ENCODE data around the gene DBNDD1. TPM values are rescaled to one million over a fixed set of nuclear protein-coding genes. Genes with fewer than 3 reads are reported as not detected.

Gene DBNDD1
- total and polyA plus RNA-seq, 8 donors: 6.2 to 12.9 (median 9.5) TPM

- Histone ChIP-seq H3K4me1 (peaks cover 6 to 10% (median 8%) of the 10 kb centered on the region in 3 donors), H3K27ac (no peak overlapping the region), H3K36me3 (no peaks in the 10 kb centered on the region), H3K4me3 (no peak overlapping the region), H3K9me3 (no peaks in the 10 kb centered on the region), H3K27me3 (no peaks in the 10 kb centered on the region)
- no peak for TF ChIP-seq CTCF (IDR thresholded peaks at IDR 0.05)
- intact Hi-C loops (cut with DNase I): no loop called here
- ATAC-seq (no peak), DNase-seq (peak in 1 of 6 donors; percentile 18), FAIRE-seq (no peak)
- WGBS, 2 donors: 49 to 51% methylated on average over 10 to 11 of the region's 11 CpGs
Measured at GRCh38 chr16:90016339-90016950, 2.8 kb downstream of the DBNDD1 start.

- no peak for FAIRE-seq
- WGBS, 2 donors: 88 to 89% methylated on average over 19 of the region's 19 CpGs
- intact Hi-C loops (cut with DNase I): no loop called here
- TF ChIP-seq CTCF (IDR thresholded peaks at IDR 0.05): no peak
- DNase-seq: peak in 1 of 6 donors; percentile 9
- ATAC-seq: no peak
- Histone ChIP-seq H3K36me3 (no peaks in the 10 kb centered on the region), H3K4me1 (peaks cover 6 to 8% (median 6%) of the 10 kb centered on the region in 3 donors), H3K27ac (no peak overlapping the region), H3K9me3 (no peaks in the 10 kb centered on the region), H3K4me3 (no peak overlapping the region), H3K27me3 (no peaks in the 10 kb centered on the region)
Measured at GRCh38 chr16:90015586-90016338, 3.5 kb downstream of the DBNDD1 start.

- H3K36me3 ChIP-seq: no peaks in the 10 kb centered on the region
- WGBS, 2 donors: 76 to 85% methylated on average over 12 to 13 of the region's 13 CpGs
- no peak for FAIRE-seq
- TF ChIP-seq CTCF (IDR thresholded peaks at IDR 0.05): no peak
- H3K9me3 ChIP-seq: no peaks in the 10 kb centered on the region
- no peak overlapping the region for H3K27ac ChIP-seq
- H3K27me3 ChIP-seq: no peaks in the 10 kb centered on the region
- no peak overlapping the region for H3K4me3 ChIP-seq
- ATAC-seq: no peak
- H3K4me1 ChIP-seq: no peaks in the 10 kb centered on the region
- peak in 1 of 6 donors; percentile 4 for DNase-seq
- intact Hi-C loops (cut with DNase I): no loop called here
Measured at GRCh38 chr16:90012991-90013745, 6.1 kb downstream of the DBNDD1 start.

- no peak for TF ChIP-seq CTCF (IDR thresholded peaks at IDR 0.05)
- Histone ChIP-seq H3K27ac (no peak overlapping the region), H3K27me3 (no peaks in the 10 kb centered on the region), H3K4me1 (no peaks in the 10 kb centered on the region), H3K36me3 (no peaks in the 10 kb centered on the region), H3K4me3 (no peak overlapping the region), H3K9me3 (no peaks in the 10 kb centered on the region)
- intact Hi-C loops (cut with DNase I): no loop called here
- no peak for DNase-seq
- peak in 1 of 4 donors; percentile 6 for ATAC-seq
- WGBS, 2 donors: 91 to 93% methylated on average over 12 of the region's 12 CpGs
- FAIRE-seq: no peak
Measured at GRCh38 chr16:90011908-90012501, 7.3 kb downstream of the DBNDD1 start.

Measured in pancreas (tissue), 10 donors.